Measurements from ENCODE around the gene SF3B5. TPM values are rescaled to one million over a fixed set of nuclear protein-coding genes. Genes with fewer than 3 reads are reported as not detected.
"Not testable (repeated sequence)": the region's sequence is repeated elsewhere in the genome, so short reads cannot be mapped to it uniquely, and the experiment has no call there.

SF3B5 gene
- polyA plus RNA-seq, 3 donors from 2014 or later = 346 to 550 (median 357) TPM

GRCh38 chr6:144093658-144094057 lies 1.7 kb downstream of the SF3B5 start:
- peak overlapping the region in 2 of 6 donors; percentile 98 for H3K27ac Mint-ChIP-seq
- peaks cover 0 to 4% (median 0%) of the 10 kb centered on the region in 3 donors for H3K36me3 Mint-ChIP-seq

DNA sequence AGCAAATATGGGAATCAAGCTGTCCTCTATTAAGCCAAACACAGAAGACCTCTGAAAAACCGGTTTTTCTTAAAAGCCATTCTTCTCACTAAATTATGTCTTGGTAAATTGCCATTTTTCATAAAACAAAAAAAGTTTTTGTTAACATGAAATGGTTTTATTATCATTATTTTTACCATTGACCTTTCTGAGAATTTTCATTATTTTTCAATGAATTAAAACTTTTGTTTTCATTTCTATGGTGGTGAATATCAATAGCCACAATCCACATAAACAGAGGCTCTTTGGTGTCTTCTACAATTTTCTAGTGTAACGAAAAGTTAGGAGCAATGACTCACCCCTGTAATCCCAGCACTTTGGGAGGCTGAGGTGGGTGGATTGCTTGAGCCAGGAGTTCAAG lies 2.1 kb downstream of the SF3B5 start:
- Mint-ChIP-seq H3K4me3 (peak overlapping the region in 4 of 5 donors; percentile 26 to 99 (median 43)), H3K36me3 (peaks cover 0 to 4% (median 1%) of the 10 kb centered on the region in 3 donors), H3K9me3 (no peaks in the 10 kb centered on the region), H3K4me1 (peaks cover 28 to 35% of the 10 kb centered on the region in 2 donors), H3K27me3 (ENCODE audit: low read depth in 3 of 3) (peaks cover 9 to 13% (median 9%) of the 10 kb centered on the region in 3 donors), H3K27ac (peak overlapping the region in 2 of 6 donors; percentile 64 to 66)
- DNase-seq = no peak

More at GRCh38 chr6:144093658-144094057, 1.7 kb downstream of the SF3B5 start:
- peak overlapping the region in 4 of 5 donors; percentile 99 for H3K4me3 Mint-ChIP-seq
- no peaks in the 10 kb centered on the region for H3K9me3 Mint-ChIP-seq
- DNase-seq = no peak
- peaks cover 9 to 13% (median 9%) of the 10 kb centered on the region in 3 donors for H3K27me3 Mint-ChIP-seq (ENCODE audit: low read depth in 3 of 3)
- H3K4me1 Mint-ChIP-seq = peaks cover 28 to 35% of the 10 kb centered on the region in 2 donors

DNA sequence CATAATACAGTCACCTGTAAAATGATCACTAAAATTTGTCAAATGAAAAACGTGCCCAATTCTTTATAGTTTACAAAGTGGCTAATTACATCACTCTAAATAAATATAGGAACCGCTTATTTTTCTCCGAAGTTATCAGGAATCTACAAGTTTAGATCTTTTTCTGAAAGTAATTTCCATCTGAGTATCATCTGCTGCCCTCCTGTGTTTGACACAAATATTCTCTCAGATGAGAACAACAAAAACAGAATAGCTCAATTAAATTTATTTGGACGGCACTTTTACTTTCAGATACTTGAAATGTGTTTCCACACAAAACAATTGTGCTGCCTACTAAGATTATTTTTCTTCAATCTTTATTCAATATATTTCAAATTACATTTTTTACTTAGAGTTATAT lies 5.0 kb downstream of the SF3B5 start:
- Mint-ChIP-seq H3K9me3 (no peaks in the 10 kb centered on the region), H3K27ac (no peak overlapping the region), H3K4me1 (peaks cover 19 to 22% of the 10 kb centered on the region in 2 donors), H3K4me3 (no peak overlapping the region), H3K27me3 (ENCODE audit: low read depth in 3 of 3) (peaks cover 2 to 9% (median 4%) of the 10 kb centered on the region in 3 donors), H3K36me3 (peaks cover under 1 to 11% (median 6%) of the 10 kb centered on the region in 3 donors)
- no peak for DNase-seq

- Mint-ChIP-seq H3K27me3 (ENCODE audit: low read depth in 3 of 3) (no peaks in the 10 kb centered on the region), H3K4me1 (no peaks in the 10 kb centered on the region), H3K27ac (no peak overlapping the region), H3K4me3 (no peak overlapping the region), H3K9me3 (no peaks in the 10 kb centered on the region), H3K36me3 (peaks cover 6 to 13% (median 7%) of the 10 kb centered on the region in 3 donors)
- no peak for DNase-seq
Measured at GRCh38 chr6:144087789-144088426, 7.5 kb downstream of the SF3B5 start.

- Mint-ChIP-seq H3K4me3 (no peak overlapping the region), H3K36me3 (peaks cover 6 to 13% (median 7%) of the 10 kb centered on the region in 3 donors), H3K9me3 (no peaks in the 10 kb centered on the region), H3K4me1 (no peaks in the 10 kb centered on the region), H3K27ac (no peak overlapping the region), H3K27me3 (ENCODE audit: low read depth in 3 of 3) (no peaks in the 10 kb centered on the region)
- no peak for DNase-seq
Measured at GRCh38 chr6:144086959-144087358, 8.4 kb downstream of the SF3B5 start.

GRCh38 chr6:144083172-144083571 lies 12.2 kb downstream of the SF3B5 start:
- H3K9me3 Mint-ChIP-seq = no peaks in the 10 kb centered on the region
- no peaks in the 10 kb centered on the region for H3K4me1 Mint-ChIP-seq
- no peak overlapping the region for H3K27ac Mint-ChIP-seq

DNA sequence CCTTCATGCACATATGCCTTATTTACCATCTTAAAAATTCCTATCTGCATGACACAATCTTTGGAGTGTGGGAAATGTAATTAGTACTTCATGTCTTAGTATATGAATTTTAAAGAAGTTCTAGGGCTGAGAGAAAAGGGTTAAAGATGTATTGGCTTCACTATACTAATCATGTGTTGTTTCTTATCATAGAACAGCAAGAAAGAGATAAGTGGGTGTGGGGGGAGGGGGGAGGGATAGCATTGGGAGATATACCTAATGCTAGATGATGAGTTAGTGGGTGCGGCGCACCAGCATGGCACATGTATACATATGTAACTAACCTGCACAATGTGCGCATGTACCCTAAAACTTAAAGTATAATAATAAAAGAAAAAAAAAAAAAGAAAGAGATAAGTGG lies 13.0 kb downstream of the SF3B5 start:
- not testable (repeated sequence) for H3K4me1 Mint-ChIP-seq; H3K4me3 Mint-ChIP-seq; DNase-seq; H3K27ac Mint-ChIP-seq; H3K9me3 Mint-ChIP-seq; H3K27me3 Mint-ChIP-seq (ENCODE audit: low read depth in 3 of 3)
- peaks cover 0 to 10% (median 8%) of the 10 kb centered on the region in 3 donors for H3K36me3 Mint-ChIP-seq

More at GRCh38 chr6:144083172-144083571, 12.2 kb downstream of the SF3B5 start:
- Mint-ChIP-seq H3K36me3 (peaks cover 6 to 11% (median 10%) of the 10 kb centered on the region in 3 donors), H3K4me3 (no peak overlapping the region), H3K27me3 (ENCODE audit: low read depth in 3 of 3) (no peaks in the 10 kb centered on the region)
- DNase-seq = no peak

DNA sequence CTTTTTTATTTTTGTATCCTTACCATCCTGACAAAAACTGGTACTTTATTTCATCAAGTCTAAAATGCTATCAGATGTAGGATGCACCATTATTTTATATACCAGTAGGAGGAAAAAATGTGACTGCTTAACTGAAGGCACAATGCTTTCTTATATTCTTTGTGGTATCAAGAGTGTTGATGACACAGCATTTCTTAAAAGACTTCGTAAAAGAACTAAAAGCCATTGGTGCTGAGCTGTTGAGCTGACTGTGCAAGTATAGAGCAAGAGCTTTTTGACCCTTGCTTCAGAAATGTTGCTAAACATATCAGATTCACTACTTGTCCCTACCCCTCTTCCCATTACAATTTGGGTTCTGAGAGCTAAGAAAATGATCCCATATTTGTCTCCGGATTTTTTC lies 17.5 kb downstream of the SF3B5 start:
- Mint-ChIP-seq H3K36me3 (peaks cover 0 to 3% (median 0%) of the 10 kb centered on the region in 3 donors), H3K27me3 (ENCODE audit: low read depth in 3 of 3) (no peaks in the 10 kb centered on the region), H3K4me3 (no peak overlapping the region), H3K9me3 (no peaks in the 10 kb centered on the region), H3K4me1 (no peaks in the 10 kb centered on the region), H3K27ac (no peak overlapping the region)
- no peak for DNase-seq

DNA sequence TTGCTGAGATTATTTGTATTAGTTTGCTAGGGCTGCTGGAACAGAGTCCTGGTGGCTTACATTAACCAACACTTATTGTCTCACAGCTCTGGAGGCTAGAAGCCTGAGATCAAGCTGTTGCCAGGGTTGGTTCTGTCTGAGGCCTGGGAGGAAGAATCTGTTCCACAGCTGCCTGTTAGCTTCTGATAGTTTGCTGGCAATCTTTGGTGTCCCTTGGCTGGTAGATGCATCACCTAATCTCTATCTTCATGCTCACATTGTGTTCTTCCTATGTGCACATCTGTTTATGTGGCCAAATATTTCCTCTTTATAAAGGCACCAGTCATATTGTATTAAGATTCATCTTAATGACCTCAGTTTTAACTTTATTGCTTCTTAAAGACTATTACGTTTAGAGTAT lies 19.5 kb downstream of the SF3B5 start:
- Mint-ChIP-seq H3K9me3 (no peaks in the 10 kb centered on the region), H3K4me1 (no peaks in the 10 kb centered on the region), H3K27ac (no peak overlapping the region), H3K27me3 (ENCODE audit: low read depth in 3 of 3) (no peaks in the 10 kb centered on the region), H3K36me3 (peaks cover 0 to 3% (median 0%) of the 10 kb centered on the region in 3 donors), H3K4me3 (no peak overlapping the region)
- DNase-seq = no peak

- no peaks in the 10 kb centered on the region for H3K36me3 Mint-ChIP-seq
- no peaks in the 10 kb centered on the region for H3K4me1 Mint-ChIP-seq
- peaks cover 0 to 3% (median 0%) of the 10 kb centered on the region in 3 donors for H3K27me3 Mint-ChIP-seq (ENCODE audit: low read depth in 3 of 3)
- H3K27ac Mint-ChIP-seq = no peak overlapping the region
- no peak for DNase-seq
- no peaks in the 10 kb centered on the region for H3K9me3 Mint-ChIP-seq
- H3K4me3 Mint-ChIP-seq = no peak overlapping the region
Measured at GRCh38 chr6:144075187-144075586, 20.2 kb downstream of the SF3B5 start.

GRCh38 chr6:144073024-144073423 lies 22.3 kb downstream of the SF3B5 start:
- Mint-ChIP-seq H3K27ac (no peak overlapping the region), H3K9me3 (peaks cover 0 to 1% (median 0%) of the 10 kb centered on the region in 6 donors), H3K4me3 (no peak overlapping the region), H3K4me1 (peaks cover 0 to 1% of the 10 kb centered on the region in 2 donors), H3K36me3 (no peaks in the 10 kb centered on the region), H3K27me3 (ENCODE audit: low read depth in 3 of 3) (peaks cover 0 to 3% (median 0%) of the 10 kb centered on the region in 3 donors)
- no peak for DNase-seq

DNA sequence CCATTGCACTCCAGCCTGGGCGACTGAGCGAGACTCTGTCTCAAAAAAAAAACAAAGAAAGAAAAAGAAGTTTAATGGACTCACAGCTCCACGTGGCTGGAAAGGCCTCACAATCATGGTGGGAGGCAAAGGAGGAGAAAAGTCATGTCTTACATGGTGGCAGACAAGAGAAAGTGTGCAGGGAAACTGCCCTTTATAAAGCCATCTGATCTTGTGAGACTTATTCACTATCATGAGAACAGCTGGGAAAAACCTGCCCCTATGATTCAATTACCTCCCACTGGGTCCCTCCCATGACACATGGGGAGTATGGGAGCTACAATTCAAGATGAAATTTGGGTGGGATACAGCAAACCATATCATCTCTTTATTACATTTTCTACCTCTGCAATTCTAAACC lies 25.9 kb downstream of the SF3B5 start:
- peaks cover 0 to 1% (median 0%) of the 10 kb centered on the region in 6 donors for H3K9me3 Mint-ChIP-seq
- H3K36me3 Mint-ChIP-seq = no peaks in the 10 kb centered on the region

GRCh38 chr6:144068794-144069193 lies 26.6 kb downstream of the SF3B5 start:
- Mint-ChIP-seq H3K36me3 (no peaks in the 10 kb centered on the region), H3K9me3 (peaks cover 0 to 1% (median 0%) of the 10 kb centered on the region in 6 donors), H3K27ac (no peak overlapping the region), H3K4me1 (peaks cover 7 to 9% of the 10 kb centered on the region in 2 donors), H3K4me3 (no peak overlapping the region), H3K27me3 (ENCODE audit: low read depth in 3 of 3) (peaks cover 3 to 14% (median 5%) of the 10 kb centered on the region in 3 donors)
- DNase-seq = no peak

More for the DNA sequence above, 25.9 kb downstream of the SF3B5 start:
- no peak overlapping the region for H3K4me3 Mint-ChIP-seq
- no peak overlapping the region for H3K27ac Mint-ChIP-seq
- DNase-seq = no peak
- H3K27me3 Mint-ChIP-seq (ENCODE audit: low read depth in 3 of 3) = peaks cover 3 to 14% (median 5%) of the 10 kb centered on the region in 3 donors
- peaks cover 7 to 8% of the 10 kb centered on the region in 2 donors for H3K4me1 Mint-ChIP-seq

DNA sequence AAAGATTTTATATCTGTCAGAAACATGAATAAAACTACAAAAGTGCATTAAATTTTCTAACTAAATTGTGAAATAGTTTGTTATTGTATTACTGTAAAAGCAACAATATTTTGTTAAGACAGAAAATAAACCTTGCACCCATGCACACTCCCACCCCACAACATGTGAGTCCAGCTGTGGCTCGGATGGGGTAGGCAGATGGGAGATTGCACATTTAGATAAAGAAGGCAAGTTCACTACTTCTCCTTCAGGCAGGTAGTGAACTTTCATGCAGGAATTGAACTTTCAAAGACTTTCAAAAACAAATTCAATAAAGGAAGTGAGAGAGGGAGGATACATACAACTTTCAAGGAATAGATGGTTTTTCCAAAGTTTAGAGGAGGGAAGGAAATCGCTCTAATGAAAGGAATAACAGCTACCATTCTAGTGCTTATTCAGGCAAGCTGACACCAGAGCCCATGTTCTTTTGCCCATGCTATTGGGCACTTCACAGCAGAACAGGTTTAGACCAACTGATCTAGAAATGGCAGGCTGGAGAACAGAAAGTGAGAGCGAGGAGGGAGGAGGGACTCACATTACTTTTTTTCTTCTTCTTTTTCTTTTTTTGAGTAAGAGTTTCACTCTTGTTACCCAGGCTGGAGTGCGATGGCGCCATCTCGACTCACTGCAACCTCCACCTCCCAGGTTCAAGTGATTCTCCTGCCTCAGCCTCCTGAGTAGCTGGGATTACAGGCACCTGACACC lies 28.5 kb downstream of the SF3B5 start:
- no peak for DNase-seq
- peaks cover 0 to 1% (median 0%) of the 10 kb centered on the region in 6 donors for H3K9me3 Mint-ChIP-seq
- no peak overlapping the region for H3K4me3 Mint-ChIP-seq
- no peaks in the 10 kb centered on the region for H3K36me3 Mint-ChIP-seq
- H3K27ac Mint-ChIP-seq = no peak overlapping the region
- peaks cover 21 to 23% of the 10 kb centered on the region in 2 donors for H3K4me1 Mint-ChIP-seq
- H3K27me3 Mint-ChIP-seq (ENCODE audit: low read depth in 3 of 3) = peaks cover 5 to 14% (median 8%) of the 10 kb centered on the region in 3 donors

Measured in immature natural killer cell (primary cell).